Vagina (tissue), 2 donors: Measurements from ENCODE around the gene MT1A.

ENCODE experiments used
- POLR2AphosphoS5 ChIP-seq, 2 donors: sonication (generic); formaldehyde crosslinking; IDR thresholded peaks; one replicate each; pipeline ENCODE4 v1.9.0; 2017; ENCODE audit warnings: antibody characterized with exemption in 2 of 2, mild to moderate bottlenecking in 2 of 2, low read depth in 1 of 2; ENCODE audit not compliant: insufficient read depth in 1 of 2
- TF ChIP-seq, protein P1 (sequence below), 3 experiments: fragments of 450-650 bp in 2 of 3; fragments of 200-600 bp in 1 of 3; sonication (generic) in 1 of 3; IDR thresholded peaks; one replicate each; pipeline ENCODE4 v1.5.1; 2017 to 2019; ENCODE audit warnings: antibody characterized with exemption in 3 of 3, mild to moderate bottlenecking in 2 of 3, moderate library complexity in 2 of 3

DNA sequence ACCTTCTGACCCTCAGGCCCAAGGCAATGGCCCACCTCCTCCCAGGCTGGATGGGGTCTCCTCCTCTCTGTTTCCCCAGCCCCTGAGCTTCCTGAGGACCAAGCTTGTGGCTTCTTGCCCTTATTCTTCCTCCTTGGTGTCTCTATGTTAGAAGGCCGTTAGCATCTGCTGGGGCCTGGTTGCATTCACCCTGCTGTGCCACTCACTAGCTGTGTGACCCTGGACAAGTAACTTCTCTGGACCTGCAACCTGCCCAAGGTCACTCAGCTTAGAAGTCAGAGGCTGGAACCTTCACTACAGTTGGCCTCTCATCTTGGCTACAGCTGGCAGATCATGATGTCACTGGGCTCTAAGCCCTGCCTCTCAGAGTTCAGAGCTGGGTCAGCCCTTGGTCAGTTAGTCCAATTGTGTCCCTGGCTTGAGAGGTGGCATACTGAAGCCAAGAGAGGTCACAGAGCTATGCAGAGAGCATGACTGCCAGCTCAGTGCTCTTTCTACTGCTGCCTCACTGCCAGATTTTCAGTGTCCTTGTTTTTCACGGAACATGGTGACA, 27.1 kb upstream of the MT1A start:
- TF ChIP-seq POLR2AphosphoS5 (IDR thresholded peaks at IDR 0.05; ENCODE audit: insufficient read depth in 1 of 2, low read depth in 1 of 2): no peak
- TF ChIP-seq, protein P1, sequence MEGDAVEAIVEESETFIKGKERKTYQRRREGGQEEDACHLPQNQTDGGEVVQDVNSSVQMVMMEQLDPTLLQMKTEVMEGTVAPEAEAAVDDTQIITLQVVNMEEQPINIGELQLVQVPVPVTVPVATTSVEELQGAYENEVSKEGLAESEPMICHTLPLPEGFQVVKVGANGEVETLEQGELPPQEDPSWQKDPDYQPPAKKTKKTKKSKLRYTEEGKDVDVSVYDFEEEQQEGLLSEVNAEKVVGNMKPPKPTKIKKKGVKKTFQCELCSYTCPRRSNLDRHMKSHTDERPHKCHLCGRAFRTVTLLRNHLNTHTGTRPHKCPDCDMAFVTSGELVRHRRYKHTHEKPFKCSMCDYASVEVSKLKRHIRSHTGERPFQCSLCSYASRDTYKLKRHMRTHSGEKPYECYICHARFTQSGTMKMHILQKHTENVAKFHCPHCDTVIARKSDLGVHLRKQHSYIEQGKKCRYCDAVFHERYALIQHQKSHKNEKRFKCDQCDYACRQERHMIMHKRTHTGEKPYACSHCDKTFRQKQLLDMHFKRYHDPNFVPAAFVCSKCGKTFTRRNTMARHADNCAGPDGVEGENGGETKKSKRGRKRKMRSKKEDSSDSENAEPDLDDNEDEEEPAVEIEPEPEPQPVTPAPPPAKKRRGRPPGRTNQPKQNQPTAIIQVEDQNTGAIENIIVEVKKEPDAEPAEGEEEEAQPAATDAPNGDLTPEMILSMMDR (IDR thresholded peaks at IDR 0.05): no peak
